ENCODE data around the gene NETO2.

Gene NETO2

DNA sequence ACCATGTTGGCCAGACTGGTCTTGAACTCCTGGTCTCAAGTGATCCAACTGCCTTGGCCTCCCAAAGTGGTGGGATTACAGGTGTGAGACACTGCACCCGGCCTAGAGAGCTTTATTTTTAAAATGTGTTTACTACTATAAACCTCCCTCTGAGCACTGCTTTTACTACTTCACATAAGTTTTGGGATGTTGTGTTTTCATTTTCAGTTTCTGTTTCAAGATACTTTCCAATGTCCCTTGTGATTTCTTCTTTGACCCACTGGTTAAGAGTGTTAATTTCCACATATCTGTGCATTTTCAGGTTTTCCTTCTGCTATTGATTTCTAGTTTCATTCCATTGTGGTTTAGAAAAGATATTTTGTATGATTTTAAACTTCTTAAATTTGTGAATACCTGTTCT is 74.4 kb downstream of the NETO2 start:
- TF ChIP-seq, protein P1, sequence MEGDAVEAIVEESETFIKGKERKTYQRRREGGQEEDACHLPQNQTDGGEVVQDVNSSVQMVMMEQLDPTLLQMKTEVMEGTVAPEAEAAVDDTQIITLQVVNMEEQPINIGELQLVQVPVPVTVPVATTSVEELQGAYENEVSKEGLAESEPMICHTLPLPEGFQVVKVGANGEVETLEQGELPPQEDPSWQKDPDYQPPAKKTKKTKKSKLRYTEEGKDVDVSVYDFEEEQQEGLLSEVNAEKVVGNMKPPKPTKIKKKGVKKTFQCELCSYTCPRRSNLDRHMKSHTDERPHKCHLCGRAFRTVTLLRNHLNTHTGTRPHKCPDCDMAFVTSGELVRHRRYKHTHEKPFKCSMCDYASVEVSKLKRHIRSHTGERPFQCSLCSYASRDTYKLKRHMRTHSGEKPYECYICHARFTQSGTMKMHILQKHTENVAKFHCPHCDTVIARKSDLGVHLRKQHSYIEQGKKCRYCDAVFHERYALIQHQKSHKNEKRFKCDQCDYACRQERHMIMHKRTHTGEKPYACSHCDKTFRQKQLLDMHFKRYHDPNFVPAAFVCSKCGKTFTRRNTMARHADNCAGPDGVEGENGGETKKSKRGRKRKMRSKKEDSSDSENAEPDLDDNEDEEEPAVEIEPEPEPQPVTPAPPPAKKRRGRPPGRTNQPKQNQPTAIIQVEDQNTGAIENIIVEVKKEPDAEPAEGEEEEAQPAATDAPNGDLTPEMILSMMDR (IDR thresholded peaks at IDR 0.05; ENCODE audit: low read depth, low read length, missing control alignments) = no peak
- no peak for DNase-seq (ENCODE audit: low read depth)
- in situ Hi-C loops (cut with HindIII; ENCODE audit: low sequenced_read_pairs) = no loop called here
- H3K4me3 ChIP-seq (ENCODE audit: low read depth, low read length) = no peak overlapping the region

DNA sequence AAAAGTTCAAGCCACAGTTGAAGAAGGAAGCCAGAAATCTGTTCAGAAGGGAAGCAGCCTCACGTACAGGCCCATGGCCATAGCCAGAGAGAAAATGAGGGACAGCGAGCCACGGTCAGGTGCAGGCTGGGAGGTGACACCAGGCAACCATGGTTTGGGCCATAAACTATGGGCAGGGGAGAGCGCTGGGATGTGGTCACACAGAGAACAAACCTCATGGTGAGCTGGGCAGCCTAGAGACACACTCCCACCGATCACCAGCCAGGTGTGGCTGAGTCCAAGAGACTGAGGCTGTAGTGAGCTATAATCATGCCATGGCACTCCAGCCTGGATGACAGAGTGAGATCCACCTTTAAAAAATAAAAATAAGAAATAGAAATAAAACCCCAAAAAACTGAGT is 76.5 kb downstream of the NETO2 start:
- TF ChIP-seq, protein P1 (IDR thresholded peaks at IDR 0.05; ENCODE audit: low read depth, low read length, missing control alignments) = no peak
- in situ Hi-C loops (cut with HindIII; ENCODE audit: low sequenced_read_pairs) = no loop called here
- H3K4me3 ChIP-seq (ENCODE audit: low read depth, low read length) = no peak overlapping the region
- DNase-seq (ENCODE audit: low read depth) = no peak

DNA sequence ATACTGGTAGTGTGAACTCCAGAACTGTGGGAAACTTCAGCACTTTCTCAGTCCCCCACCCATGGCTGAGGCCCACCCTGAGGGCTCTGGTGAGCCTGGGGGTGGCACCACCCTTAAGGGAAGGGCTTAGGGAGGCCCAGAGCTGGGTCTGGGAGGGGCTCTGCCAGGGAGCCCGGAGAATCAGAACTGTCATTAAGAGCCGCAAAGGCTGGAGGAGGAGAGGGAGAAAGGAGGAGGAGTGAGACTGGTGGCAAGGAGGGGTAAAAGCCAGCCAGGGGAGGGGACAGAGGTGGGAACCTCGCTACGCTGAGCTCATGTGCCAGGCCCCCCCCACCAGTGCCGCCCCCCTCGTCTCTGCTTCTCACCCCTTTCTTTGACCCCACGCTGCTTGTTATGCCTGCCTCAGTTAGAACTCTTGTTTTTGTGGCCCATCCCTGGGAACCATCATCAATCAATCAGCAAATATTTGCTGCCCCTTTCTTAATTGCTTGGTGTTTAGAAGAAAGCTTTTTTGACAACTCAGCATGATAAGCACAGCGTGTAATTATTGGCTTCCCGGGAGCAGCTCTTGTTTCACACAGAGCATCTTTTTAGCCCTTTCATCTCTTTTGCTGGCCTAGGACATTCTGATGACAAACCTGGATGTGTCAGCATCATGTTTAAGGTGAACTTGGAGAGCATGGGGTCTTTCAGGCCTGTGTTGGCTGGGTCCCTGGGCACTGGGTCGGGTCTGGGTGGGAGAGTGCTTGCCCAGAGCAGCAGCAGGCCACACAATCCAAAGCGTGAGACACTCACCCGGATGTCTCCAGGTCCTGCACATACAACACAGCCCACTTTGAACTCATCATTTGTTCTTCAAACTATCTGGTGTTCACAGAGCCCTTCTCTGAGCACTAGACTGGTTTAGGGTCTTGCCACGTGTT is 77.7 kb downstream of the NETO2 start:
- in situ Hi-C loops (cut with HindIII; ENCODE audit: low sequenced_read_pairs) = no loop called here
- TF ChIP-seq, protein P1 (IDR thresholded peaks at IDR 0.05; ENCODE audit: low read depth, low read length, missing control alignments) = no peak
- DNase-seq (ENCODE audit: low read depth) = no peak
- H3K4me3 ChIP-seq (ENCODE audit: low read depth, low read length) = no peak overlapping the region

DNA sequence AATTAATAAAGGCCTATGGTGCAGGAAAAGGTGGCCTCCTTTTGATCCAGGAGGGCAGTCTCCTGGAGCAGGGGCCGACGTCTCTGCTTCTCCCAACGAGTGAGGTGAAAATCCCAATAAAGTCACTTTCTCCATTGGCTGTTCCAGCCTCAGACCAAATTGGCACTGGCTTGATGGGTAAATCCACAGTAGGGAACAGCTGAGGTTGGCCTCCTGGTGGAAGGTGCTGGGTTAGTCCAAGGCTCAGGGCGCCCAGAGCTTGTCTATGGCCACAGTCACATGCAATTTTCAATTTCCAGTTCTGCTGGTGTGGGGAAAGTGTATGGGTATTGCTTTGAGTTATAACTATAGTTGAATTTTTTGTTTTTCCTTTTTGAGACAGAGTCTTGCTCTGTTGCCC is 79.0 kb downstream of the NETO2 start:
- no peak overlapping the region for H3K4me3 ChIP-seq (ENCODE audit: low read depth, low read length)
- no peak for DNase-seq (ENCODE audit: low read depth)
- TF ChIP-seq, protein P1 (IDR thresholded peaks at IDR 0.05; ENCODE audit: low read depth, low read length, missing control alignments) = no peak
- in situ Hi-C loops (cut with HindIII; ENCODE audit: low sequenced_read_pairs) = no loop called here

DNA sequence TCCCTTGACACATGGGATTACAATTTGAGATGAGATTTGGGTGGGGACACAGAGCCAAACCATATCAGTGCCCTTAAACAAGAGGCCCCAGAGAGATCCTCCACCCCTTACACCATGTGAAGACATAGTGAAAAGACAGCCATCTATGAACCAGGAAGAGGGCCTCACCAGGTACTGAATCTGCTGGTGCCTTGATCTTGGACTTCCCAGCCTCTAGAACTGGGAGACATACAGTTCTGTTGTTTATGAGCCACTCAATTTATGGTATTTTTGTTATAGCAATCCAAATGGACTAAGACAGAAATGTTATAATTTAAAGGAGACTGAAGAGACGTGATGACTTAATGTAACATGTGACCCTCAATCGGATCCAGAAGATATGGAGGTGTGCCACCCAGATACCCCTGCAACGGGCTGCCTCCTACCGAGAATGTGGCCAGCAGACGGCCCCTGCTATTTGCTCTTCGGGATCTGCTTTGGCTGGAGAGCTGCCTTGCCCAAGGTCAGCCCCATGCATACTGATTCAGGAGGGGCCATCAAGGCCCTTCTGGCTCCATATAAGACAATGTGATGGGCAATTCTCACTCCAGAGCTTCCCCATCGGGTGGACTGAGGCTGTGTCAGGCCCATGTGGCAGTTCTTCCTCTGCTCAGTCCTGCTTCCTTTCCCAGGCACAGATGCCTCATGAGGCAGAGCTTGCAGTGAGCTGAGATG is 80.6 kb downstream of the NETO2 start:
- H3K4me3 ChIP-seq (ENCODE audit: low read depth, low read length) = no peak overlapping the region
- in situ Hi-C loops (cut with HindIII; ENCODE audit: low sequenced_read_pairs) = no loop called here
- TF ChIP-seq, protein P1 (IDR thresholded peaks at IDR 0.05; ENCODE audit: low read depth, low read length, missing control alignments) = no peak
- no peak for DNase-seq (ENCODE audit: low read depth)

DNA sequence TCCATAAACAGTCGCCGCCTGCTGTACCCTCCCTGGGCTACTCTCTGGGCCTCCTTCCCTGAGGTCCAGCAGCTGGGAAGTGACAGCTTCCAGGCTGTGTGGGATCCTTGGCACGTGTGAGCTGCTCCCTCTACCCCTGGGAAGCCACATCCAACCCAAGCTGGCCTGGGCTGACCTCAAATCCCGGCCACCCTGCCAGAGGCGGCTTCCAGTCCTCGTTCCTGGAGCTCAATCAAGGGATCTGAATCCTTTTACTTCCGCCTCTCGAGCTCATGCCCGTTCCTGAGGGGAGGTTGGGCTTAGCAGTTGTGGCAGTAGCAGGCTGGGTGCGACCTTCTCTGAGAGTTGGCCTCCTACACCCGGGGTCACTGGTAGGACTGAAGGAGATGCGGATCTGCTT is 82.5 kb downstream of the NETO2 start:
- in situ Hi-C loops (cut with HindIII; ENCODE audit: low sequenced_read_pairs) = no loop called here
- no peak for DNase-seq (ENCODE audit: low read depth)
- TF ChIP-seq, protein P1 (IDR thresholded peaks at IDR 0.05; ENCODE audit: low read depth, low read length, missing control alignments) = no peak
- H3K4me3 ChIP-seq (ENCODE audit: low read depth, low read length) = no peak overlapping the region
